ENCODE data around the gene NPHS1. TPM values are rescaled to one million over a fixed set of nuclear protein-coding genes. Genes with fewer than 3 reads are reported as not detected.

The NPHS1 gene
- total and polyA plus RNA-seq, 9 of the 15 experiments (the other 6 are each of a cell fraction or from before 2014, with no cell fraction given) = 0.01 to 0.28 (median 0.14) TPM; not detected in 5

GRCh38 chr19:35783469-35784434, 68.6 kb downstream of the NPHS1 start (continued):
- TF ChIP-seq NR2C2 (CRISPR knock-in tag; IDR thresholded peaks at IDR 0.05) (0 out of 2 replicates have a peak, but pooled peaks have one; percentile 18), NR2C2 (tag; IDR thresholded peaks at IDR 0.05) (no peak), BHLHE40 (IDR thresholded peaks at IDR 0.05; ENCODE audit: low read length) (no peak), SMARCB1 (IDR thresholded peaks at IDR 0.05; ENCODE audit: insufficient read length, low read depth) (no peak), SOX6 (IDR thresholded peaks at IDR 0.05) (no peak), ATF3 (IDR thresholded peaks at IDR 0.05) (peak; percentile 70), ATF3 (CRISPR knock-in tag; conservative IDR thresholded peaks at IDR 0.05) (no peak), ZNF444 (CRISPR knock-in tag; IDR thresholded peaks at IDR 0.05) (no peak), SAP30 (IDR thresholded peaks at IDR 0.05; ENCODE audit: borderline replicate concordance, insufficient read depth, low read depth, low read length, poor library complexity, severe bottlenecking) (no peak), SMC3 (conservative IDR thresholded peaks at IDR 0.05; ENCODE audit: insufficient read depth, low read depth, low read length) (no peak), EP400 (IDR thresholded peaks at IDR 0.05) (no peak), ZNF592 (IDR thresholded peaks at IDR 0.05) (no peak), POLR2G (IDR thresholded peaks at IDR 0.05; ENCODE audit: low read depth, low read length) (peak; percentile 18; the same call in 1 of the 2 replicates), ADNP (tag; IDR thresholded peaks at IDR 0.05) (no peak), MTA1 (IDR thresholded peaks at IDR 0.05; ENCODE audit: borderline replicate concordance) (no peak), ELF4 (CRISPR knock-in tag; IDR thresholded peaks at IDR 0.05) (no peak), NR4A1 (CRISPR knock-in tag; IDR thresholded peaks at IDR 0.05) (no peak), NR4A1 (tag; IDR thresholded peaks at IDR 0.05) (no peak)

Data from K562 (cell line).